DOHH2 (cell line): ENCODE results near the gene KDM5B.
"Not testable (repeated sequence)": the region's sequence is repeated elsewhere in the genome, so short reads cannot be mapped to it uniquely, and the experiment has no call there.

Experiments used
- EZH2phosphoT487 ChIP-seq: fragments of 200-600 bp; sonication (generic); IDR thresholded peaks from 2 replicates; pipeline ENCODE4 v1.6.1; 2017; ENCODE audit warnings: borderline replicate concordance, mild to moderate bottlenecking, antibody characterized with exemption, low read length, moderate library complexity, mixed read lengths
- TF ChIP-seq, protein P1 (sequence below): fragments of 200-600 bp; sonication (generic); IDR thresholded peaks from one replicate; pipeline ENCODE4 v1.5.1; 2014; ENCODE audit warnings: antibody characterized with exemption, mild to moderate bottlenecking, low read depth, low read length; ENCODE audit not compliant: poor library complexity, severe bottlenecking

DNA sequence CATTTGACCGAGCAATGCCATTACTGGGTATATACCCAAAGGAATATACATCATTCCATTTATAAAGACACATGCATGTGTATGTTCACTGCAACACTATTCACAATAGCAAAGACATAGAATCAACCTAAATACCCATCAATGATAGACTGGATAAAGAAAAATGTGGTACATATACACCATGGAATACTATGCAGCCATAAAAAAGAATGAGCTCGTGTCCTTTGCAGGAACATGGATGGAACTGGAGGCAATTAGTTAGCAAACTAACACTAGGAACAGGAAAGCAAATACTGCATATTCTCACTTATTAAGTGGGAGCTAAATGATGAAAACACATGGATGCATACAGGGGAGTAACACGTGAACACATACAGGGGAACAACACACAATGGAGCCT lies 63.5 kb downstream of the KDM5B start:
- TF ChIP-seq, protein P1, sequence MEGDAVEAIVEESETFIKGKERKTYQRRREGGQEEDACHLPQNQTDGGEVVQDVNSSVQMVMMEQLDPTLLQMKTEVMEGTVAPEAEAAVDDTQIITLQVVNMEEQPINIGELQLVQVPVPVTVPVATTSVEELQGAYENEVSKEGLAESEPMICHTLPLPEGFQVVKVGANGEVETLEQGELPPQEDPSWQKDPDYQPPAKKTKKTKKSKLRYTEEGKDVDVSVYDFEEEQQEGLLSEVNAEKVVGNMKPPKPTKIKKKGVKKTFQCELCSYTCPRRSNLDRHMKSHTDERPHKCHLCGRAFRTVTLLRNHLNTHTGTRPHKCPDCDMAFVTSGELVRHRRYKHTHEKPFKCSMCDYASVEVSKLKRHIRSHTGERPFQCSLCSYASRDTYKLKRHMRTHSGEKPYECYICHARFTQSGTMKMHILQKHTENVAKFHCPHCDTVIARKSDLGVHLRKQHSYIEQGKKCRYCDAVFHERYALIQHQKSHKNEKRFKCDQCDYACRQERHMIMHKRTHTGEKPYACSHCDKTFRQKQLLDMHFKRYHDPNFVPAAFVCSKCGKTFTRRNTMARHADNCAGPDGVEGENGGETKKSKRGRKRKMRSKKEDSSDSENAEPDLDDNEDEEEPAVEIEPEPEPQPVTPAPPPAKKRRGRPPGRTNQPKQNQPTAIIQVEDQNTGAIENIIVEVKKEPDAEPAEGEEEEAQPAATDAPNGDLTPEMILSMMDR, result not testable (repeated sequence)
- not testable (repeated sequence) for TF ChIP-seq EZH2phosphoT487
